ENCODE measurements around the gene ADCY9.

DNA sequence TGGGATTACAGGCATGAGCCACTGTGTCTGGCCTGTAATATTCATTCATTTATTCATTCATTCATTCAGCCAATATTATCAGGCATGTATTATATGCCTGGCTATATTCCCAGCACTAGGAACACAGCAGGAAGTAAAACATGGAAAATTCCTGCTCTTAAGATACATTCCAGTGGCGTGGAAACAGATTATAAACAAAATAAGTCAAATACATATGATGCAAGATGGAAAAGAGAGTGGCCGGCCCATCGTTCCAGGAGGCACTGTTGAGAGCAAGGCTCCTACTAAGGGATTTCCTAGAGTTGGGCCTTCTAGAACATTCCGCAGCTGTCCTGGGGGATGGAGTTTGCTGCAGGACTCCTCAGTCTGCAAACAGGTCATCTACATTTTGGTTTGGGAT, 17.7 kb downstream of the ADCY9 start:
- TF ChIP-seq EZH2 (IDR thresholded peaks at IDR 0.05; ENCODE audit: insufficient read depth, poor library complexity, severe bottlenecking) (no peak), EZH2phosphoT487 (IDR thresholded peaks at IDR 0.05; ENCODE audit: insufficient read depth, low read depth) (no peak)
